GM19025 (cell line): ENCODE results near the gene SRRD.

Source experiments
- ATAC-seq: cut with Tn5 transposase; IDR thresholded peaks from one replicate; pipeline ENCODE4 v1.9.1; 2021; ENCODE audit warnings: mild to moderate bottlenecking, low read depth, moderate library complexity; ENCODE audit not compliant: unreplicated experiment

The SRRD gene

GRCh38 chr22:26453216-26453615 is 30.5 kb upstream of the SRRD start:
- no peak for ATAC-seq

GRCh38 chr22:26453812-26454500 is 29.7 kb upstream of the SRRD start:
- ATAC-seq = no peak

- no peak for ATAC-seq
Observed at GRCh38 chr22:26457661-26458272, 25.9 kb upstream of the SRRD start.

- ATAC-seq = no peak
Observed at GRCh38 chr22:26460202-26460601, 23.5 kb upstream of the SRRD start.

- ATAC-seq = no peak
Observed at GRCh38 chr22:26461188-26461810, 22.4 kb upstream of the SRRD start.

GRCh38 chr22:26462051-26462450 is 21.6 kb upstream of the SRRD start:
- no peak for ATAC-seq

GRCh38 chr22:26462641-26463040 is 21.0 kb upstream of the SRRD start:
- ATAC-seq = no peak

- ATAC-seq = no peak
Observed at GRCh38 chr22:26463101-26463661, 20.5 kb upstream of the SRRD start.

- ATAC-seq = no peak
Observed at GRCh38 chr22:26463688-26464087, 20.0 kb upstream of the SRRD start.

- ATAC-seq = no peak
Observed at GRCh38 chr22:26464312-26464711, 19.4 kb upstream of the SRRD start.

- no peak for ATAC-seq
Observed at GRCh38 chr22:26466196-26466595, 17.5 kb upstream of the SRRD start.

GRCh38 chr22:26470807-26471206 is 12.9 kb upstream of the SRRD start:
- ATAC-seq = no peak

- ATAC-seq = no peak
Observed at GRCh38 chr22:26471522-26471921, 12.2 kb upstream of the SRRD start.

GRCh38 chr22:26474682-26475081 is 9.0 kb upstream of the SRRD start:
- ATAC-seq = no peak

- no peak for ATAC-seq
Observed at GRCh38 chr22:26476705-26477340, 6.9 kb upstream of the SRRD start.

GRCh38 chr22:26477341-26477731 is 6.3 kb upstream of the SRRD start:
- ATAC-seq = no peak

- ATAC-seq = no peak
Observed at GRCh38 chr22:26479043-26479791, 4.5 kb upstream of the SRRD start.

GRCh38 chr22:26479792-26480610 is 3.7 kb upstream of the SRRD start:
- no peak for ATAC-seq

- no peak for ATAC-seq
Observed at GRCh38 chr22:26480611-26480932, 3.1 kb upstream of the SRRD start.
